ENCODE results near the gene MFAP2. TPM values are rescaled to one million over a fixed set of nuclear protein-coding genes. Genes with fewer than 3 reads are reported as not detected.

MFAP2 gene
- total and polyA plus RNA-seq, 2 of the 8 experiments (the other 6 are each of a cell fraction or from before 2014, with no cell fraction given), result 172 to 326 TPM

DNA sequence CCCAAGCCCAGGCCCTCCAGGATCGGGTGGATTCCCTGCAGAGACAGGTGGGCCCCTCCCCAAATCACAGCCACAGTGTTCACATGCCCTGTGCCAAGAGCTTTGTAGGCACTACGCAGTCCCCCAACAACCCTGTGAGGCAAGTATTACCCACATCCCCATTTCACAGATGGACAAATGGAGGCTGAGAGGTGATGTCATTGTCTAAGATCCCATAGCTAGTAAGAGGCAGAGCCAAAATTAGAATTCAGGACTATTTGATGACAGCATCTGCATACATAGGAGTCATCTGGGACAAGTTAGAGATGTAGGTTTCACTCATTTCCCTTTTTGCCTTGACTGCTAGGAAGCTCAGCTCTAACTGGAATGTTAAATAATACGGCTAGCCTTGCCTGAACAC is 12.0 kb downstream of the MFAP2 start:
- Histone ChIP-seq H3K4ac (replicated peaks; ENCODE audit: insufficient read length, low read depth, low read length) (no peak overlapping the region), H4K20me1 (replicated peaks in 1 of 2; ENCODE audit: control insufficient read depth in 1 of 2, insufficient read depth in 2 of 2, low read length in 2 of 2) (peaks cover 8 to 14% of the 10 kb centered on the region in 2 experiments), H2BK20ac (ENCODE audit: low read length) (no peak overlapping the region), H3K9me3 (ENCODE audit: insufficient read depth in 2 of 2, low read depth in 1 of 2, low read length in 1 of 2) (no peaks in the 10 kb centered on the region), H3K79me1 (ENCODE audit: low read depth, low read length) (no peaks in the 10 kb centered on the region), H3K36me3 (ENCODE audit: control insufficient read depth in 2 of 4, insufficient read depth in 4 of 4, low read length in 3 of 4) (peaks cover 7 to 35% (median 20%) of the 10 kb centered on the region in 4 experiments; a peak in 7 of 8 replicates), H3K27me3 (replicated peaks in 1 of 4; ENCODE audit: control insufficient read depth in 3 of 4, extremely low read depth in 1 of 4, insufficient read depth in 3 of 4, low read length in 3 of 4) (no peaks in the 10 kb centered on the region), H3K18ac (ENCODE audit: extremely low read depth, low read length) (no peak overlapping the region), H3K27ac (ENCODE audit: low read depth, low read length) (no peak overlapping the region), H4K8ac (ENCODE audit: extremely low read depth, insufficient read depth, low read length) (no peak overlapping the region), H2BK120ac (replicated peaks; ENCODE audit: low read depth, low read length) (no peak overlapping the region), H2BK12ac (ENCODE audit: low read depth, low read length) (no peak overlapping the region), H2AK5ac (ENCODE audit: low read depth, low read length) (no peak overlapping the region), H4K5ac (ENCODE audit: insufficient read length, low read depth, low read length) (no peak overlapping the region), H3K4me3 (ENCODE audit: extremely low read depth in 1 of 4, insufficient read depth in 2 of 4, low read depth in 3 of 4, low read length in 4 of 4) (no peak overlapping the region), H3K79me2 (ENCODE audit: control insufficient read depth in 1 of 2, insufficient read depth in 2 of 2, low read length in 2 of 2) (no peaks in the 10 kb centered on the region), H3K4me1 (replicated peaks in 1 of 4; ENCODE audit: control insufficient read depth in 3 of 4, insufficient read depth in 4 of 4, low read length in 3 of 4) (peaks cover 0 to 11% (median 8%) of the 10 kb centered on the region in 4 experiments; a peak in 6 of 7 replicates), H2BK15ac (ENCODE audit: low read length) (no peak overlapping the region), H3K4me2 (ENCODE audit: insufficient read depth in 1 of 2, low read depth in 2 of 2, low read length in 2 of 2) (no peak overlapping the region), H2BK5ac (ENCODE audit: low read depth, low read length) (no peak overlapping the region), H3K23me2 (ENCODE audit: low read depth, low read length) (peaks cover 3% of the 10 kb centered on the region; the same call in 1 of the 2 replicates), H3K23ac (ENCODE audit: insufficient read length) (no peak overlapping the region), H3K9ac (replicated peaks in 1 of 4; ENCODE audit: extremely low read depth in 1 of 4, low read depth in 3 of 4, low read length in 3 of 4) (no peak overlapping the region), H3K56ac (replicated peaks; ENCODE audit: insufficient read length, low read depth, low read length) (no peak overlapping the region), H2AFZ (ENCODE audit: low read length) (no peak overlapping the region), H3K14ac (ENCODE audit: insufficient read length) (no peak overlapping the region), H4K91ac (replicated peaks; ENCODE audit: insufficient read length, low read length) (no peak overlapping the region)
- CTCF ChIA-PET (ENCODE audit: partially characterized antibody), result interaction anchor here (0.6 to 14.3 kb wide), 5 partner anchors 16 to 1499 kb away, joined by 3 to 267 read pairs (median 5); partner anchors contain the start of gene MFAP2
- POLR2A ChIA-PET (ENCODE audit: partially characterized antibody), result interaction anchor here (0.6 to 9.5 kb wide), 4 partner anchors 8 to 673 kb away, joined by 3 to 92 read pairs (median 4); partner anchors contain the start of gene MFAP2
- DNase-seq (ENCODE audit: low read depth in 1 of 2, low spot score in 2 of 2) (no peak), FAIRE-seq (no peak)
- no peak for TF ChIP-seq HDAC2 (IDR thresholded peaks at IDR 0.05; ENCODE audit: borderline replicate concordance in 1 of 2, low read depth in 2 of 2, low read length in 2 of 2)
- no peak for TF ChIP-seq FOSL1 (IDR thresholded peaks at IDR 0.05; ENCODE audit: insufficient read depth, low read depth, low read length)
- TF ChIP-seq CHD1 (IDR thresholded peaks at IDR 0.05; ENCODE audit: low read depth, low read length), result no peak
- TF ChIP-seq KDM1A (IDR thresholded peaks at IDR 0.05; ENCODE audit: borderline replicate concordance, low read length), result peak; percentile 46; the same call in 1 of the 2 replicates
- TF ChIP-seq, protein P1, sequence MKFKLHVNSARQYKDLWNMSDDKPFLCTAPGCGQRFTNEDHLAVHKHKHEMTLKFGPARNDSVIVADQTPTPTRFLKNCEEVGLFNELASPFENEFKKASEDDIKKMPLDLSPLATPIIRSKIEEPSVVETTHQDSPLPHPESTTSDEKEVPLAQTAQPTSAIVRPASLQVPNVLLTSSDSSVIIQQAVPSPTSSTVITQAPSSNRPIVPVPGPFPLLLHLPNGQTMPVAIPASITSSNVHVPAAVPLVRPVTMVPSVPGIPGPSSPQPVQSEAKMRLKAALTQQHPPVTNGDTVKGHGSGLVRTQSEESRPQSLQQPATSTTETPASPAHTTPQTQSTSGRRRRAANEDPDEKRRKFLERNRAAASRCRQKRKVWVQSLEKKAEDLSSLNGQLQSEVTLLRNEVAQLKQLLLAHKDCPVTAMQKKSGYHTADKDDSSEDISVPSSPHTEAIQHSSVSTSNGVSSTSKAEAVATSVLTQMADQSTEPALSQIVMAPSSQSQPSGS (IDR thresholded peaks at IDR 0.05; ENCODE audit: low read length), result 0 out of 2 replicates have a peak, but pooled peaks have one; percentile 24
- no peak for TF ChIP-seq POU5F1 (IDR thresholded peaks at IDR 0.05; ENCODE audit: low read depth, low read length)
- TF ChIP-seq, protein P2, sequence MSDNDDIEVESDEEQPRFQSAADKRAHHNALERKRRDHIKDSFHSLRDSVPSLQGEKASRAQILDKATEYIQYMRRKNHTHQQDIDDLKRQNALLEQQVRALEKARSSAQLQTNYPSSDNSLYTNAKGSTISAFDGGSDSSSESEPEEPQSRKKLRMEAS (IDR thresholded peaks at IDR 0.05), result no peak
- TF ChIP-seq POLR2AphosphoS5 (IDR thresholded peaks at IDR 0.05; ENCODE audit: low read depth, low read length), result no peak
- no peak for TF ChIP-seq MAFK (IDR thresholded peaks at IDR 0.05; ENCODE audit: low read depth, low read length)
- TF ChIP-seq ZNF274 (IDR thresholded peaks at IDR 0.05; ENCODE audit: borderline replicate concordance, extremely low read depth, low read length), result no peak
- TF ChIP-seq TEAD4 (IDR thresholded peaks at IDR 0.05; ENCODE audit: low read depth, low read length), result no peak
- TF ChIP-seq SIX5 (IDR thresholded peaks at IDR 0.05; ENCODE audit: low read depth, low read length), result no peak
- WGBS, 2 experiments (ENCODE audit: extremely low coverage in 1 of 2, insufficient coverage in 1 of 2, insufficient read length in 1 of 2, insufficient replicate concordance in 2 of 2, low coverage in 1 of 2, low lambda C conversion rate in 2 of 2, missing lambda C conversion rate in 1 of 2), result 96% methylated on average over 3 of the region's 3 CpGs; no CpG with 5 or more reads in 1 of the 2 experiments
